Muscle of leg (tissue), 16 donors: ENCODE results near the gene SKI. TPM values are rescaled to one million over a fixed set of nuclear protein-coding genes. Genes with fewer than 3 reads are reported as not detected.

Source experiments
- DNase-seq: peaks from one replicate; pipeline ENCODE4 v3.0.0; 2013
- H3K27ac ChIP-seq: one replicate; pipeline ENCODE4 v1.5.1; 2013; ENCODE audit warnings: mild to moderate bottlenecking, low read length, control low read depth
- H3K27me3 ChIP-seq: one replicate; pipeline ENCODE4 v1.6.1; 2013; ENCODE audit warnings: low read length; ENCODE audit not compliant: control insufficient read depth, insufficient read depth
- H3K36me3 ChIP-seq: one replicate; pipeline ENCODE4 v1.6.1; 2013; ENCODE audit warnings: low read length; ENCODE audit not compliant: control insufficient read depth, insufficient read depth
- H3K4me1 ChIP-seq: one replicate; pipeline ENCODE4 v1.6.1; 2013; ENCODE audit warnings: low read length; ENCODE audit not compliant: control insufficient read depth, insufficient read depth
- H3K4me3 ChIP-seq: one replicate; pipeline ENCODE4 v1.5.1; 2013; ENCODE audit warnings: low read length, control low read depth
- H3K9me3 ChIP-seq: replicated peaks from 2 replicates; pipeline ENCODE4 v1.6.1; 2013; ENCODE audit warnings: low read depth, low read length; ENCODE audit not compliant: control insufficient read depth
- WGBS: methylation state at CpG from one replicate; pipeline ENCODE4 v1.1.5; 2013; ENCODE audit warnings: missing lambda C conversion rate; ENCODE audit not compliant: insufficient coverage; 5-methylcytosine and 5-hydroxymethylcytosine counted together
- long read RNA-seq, 11 donors: transcript quantifications; one replicate each; lab custom pipeline, GENCODE V29; 2026
- polyA plus RNA-seq, 8 donors: library from polyadenylated mRNA; unstranded; fragments of 120-200 nt; gene quantifications; one replicate each; pipeline versions ENCODE4 v1.2.1 to v1.2.3, GENCODE V29; 2013; ENCODE audit warnings: inconsistent platforms in 1 of 8, low replicate concordance in 1 of 8; ENCODE audit not compliant: insufficient read length in 8 of 8, insufficient read depth in 1 of 8
- total RNA-seq: library from RNA; stranded (reverse); fragments of 120-200 nt; gene quantifications from one replicate; pipeline ENCODE4 v1.2.4, GENCODE V29; 2013

Gene SKI
- 16.8 TPM for total RNA-seq
- 10 to 100 TPM; 49.7 to 83.2 (median 66.5) TPM for polyA plus RNA-seq
- long read RNA-seq, donor 1, full-length matches to known transcripts = 5 of 5 reads
- long read RNA-seq, donor 1, partial matches to known transcripts = 0 of 5 reads
- long read RNA-seq, donor 1, other reads (novel, unspliced or antisense) = 0 of 5 reads
- long read RNA-seq, donor 2 = 0 reads
- long read RNA-seq, donor 3, full-length matches to known transcripts = 5 of 21 reads
- long read RNA-seq, donor 3, partial matches to known transcripts = 5 of 21 reads
- long read RNA-seq, donor 3, other reads (novel, unspliced or antisense) = 11 of 21 reads
- long read RNA-seq, donor 4, full-length matches to known transcripts = 7 of 26 reads
- long read RNA-seq, donor 4, partial matches to known transcripts = 19 of 26 reads
- long read RNA-seq, donor 4, other reads (novel, unspliced or antisense) = 0 of 26 reads
- long read RNA-seq, donor 5, full-length matches to known transcripts = 7 of 32 reads
- long read RNA-seq, donor 5, partial matches to known transcripts = 25 of 32 reads
- long read RNA-seq, donor 5, other reads (novel, unspliced or antisense) = 0 of 32 reads
- long read RNA-seq, donor 6, full-length matches to known transcripts = 4 of 9 reads
- long read RNA-seq, donor 6, partial matches to known transcripts = 5 of 9 reads
- long read RNA-seq, donor 6, other reads (novel, unspliced or antisense) = 0 of 9 reads
- long read RNA-seq, donor 7, full-length matches to known transcripts = 2 of 2 reads
- long read RNA-seq, donor 7, partial matches to known transcripts = 0 of 2 reads
- long read RNA-seq, donor 7, other reads (novel, unspliced or antisense) = 0 of 2 reads
- long read RNA-seq, donor 8, partial matches to known transcripts = 9 of 9 reads
- long read RNA-seq, donor 8, other reads (novel, unspliced or antisense) = 0 of 9 reads
- long read RNA-seq, donor 9, full-length matches to known transcripts = 1 of 13 reads
- long read RNA-seq, donor 9, partial matches to known transcripts = 12 of 13 reads
- long read RNA-seq, donor 9, other reads (novel, unspliced or antisense) = 0 of 13 reads
- long read RNA-seq, donor 10, partial matches to known transcripts = 6 of 6 reads
- long read RNA-seq, donor 10, other reads (novel, unspliced or antisense) = 0 of 6 reads
- long read RNA-seq, donor 11, full-length matches to known transcripts = 2 of 2 reads
- long read RNA-seq, donor 11, partial matches to known transcripts = 0 of 2 reads
- long read RNA-seq, donor 11, other reads (novel, unspliced or antisense) = 0 of 2 reads

DNA sequence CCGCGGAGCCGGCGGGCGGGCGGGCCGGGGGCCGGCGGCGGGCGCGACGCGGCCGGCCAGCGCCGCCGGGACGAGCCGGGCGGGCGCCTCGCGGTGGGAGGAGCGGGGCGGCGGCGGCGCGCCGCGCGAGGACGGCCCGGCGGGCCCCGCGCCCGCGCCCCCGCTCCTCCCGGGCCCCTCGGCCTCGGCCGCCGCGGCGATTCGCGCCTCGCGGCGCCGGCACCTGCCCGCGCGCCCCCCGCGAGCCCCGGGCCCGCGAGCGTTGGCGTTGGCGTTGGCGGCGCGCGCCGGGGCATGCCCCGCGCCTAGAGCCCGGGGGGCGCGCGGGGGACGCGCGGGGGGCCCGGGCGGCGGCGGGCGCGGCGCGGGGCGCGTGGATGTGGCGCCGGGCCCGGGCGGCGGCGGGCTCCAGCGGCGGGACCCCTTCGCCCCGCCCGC is at the start of gene SKI:
Gene SKI, plus strand, starts transcription at position 163 of the 438 bp plus-strand sequence. CDS start 448 bp downstream, outside the sequence.
- H3K36me3 ChIP-seq = peaks cover 3% of the 10 kb centered on the region
- no peak for DNase-seq
- H3K9me3 ChIP-seq = no peaks in the 10 kb centered on the region
- peak within 1 kb of the TSS; percentile 96 for H3K27ac ChIP-seq
- H3K27me3 ChIP-seq = no peaks in the 10 kb centered on the region
- H3K4me3 ChIP-seq = peak within 1 kb of the TSS; percentile 77
- peaks cover 50% of the 10 kb centered on the region for H3K4me1 ChIP-seq
- under 1% methylated on average over 100 of the region's 100 CpGs for WGBS

DNA sequence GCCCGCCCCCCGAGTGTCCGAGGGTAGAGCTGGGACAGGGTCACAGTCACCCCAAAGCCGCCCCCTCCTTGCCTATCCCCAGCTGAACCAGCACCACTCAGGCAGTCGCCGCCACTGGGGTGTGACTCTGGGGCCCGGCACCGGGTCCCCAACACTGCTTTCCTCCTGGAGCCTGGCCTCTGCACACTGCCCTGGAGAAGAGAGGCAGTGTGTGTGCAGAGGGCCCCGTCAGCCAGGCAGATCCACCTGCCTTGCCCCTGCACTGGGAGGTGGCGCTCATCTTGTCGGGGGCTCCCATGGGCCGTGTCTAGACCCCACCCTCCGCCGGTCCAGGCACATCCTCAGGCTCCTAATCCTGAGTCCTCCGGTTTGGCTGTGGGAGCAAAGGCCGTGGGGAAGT is 49.2 kb upstream of the SKI start:
- no peak overlapping the region for H3K4me3 ChIP-seq
- H3K27me3 ChIP-seq = no peaks in the 10 kb centered on the region
- peaks cover 26% of the 10 kb centered on the region for H3K4me1 ChIP-seq
- 83% methylated on average over 6 of the region's 16 CpGs for WGBS
- H3K27ac ChIP-seq = no peak overlapping the region
- no peak for DNase-seq
- H3K9me3 ChIP-seq = no peaks in the 10 kb centered on the region
- H3K36me3 ChIP-seq = peaks cover 4% of the 10 kb centered on the region

DNA sequence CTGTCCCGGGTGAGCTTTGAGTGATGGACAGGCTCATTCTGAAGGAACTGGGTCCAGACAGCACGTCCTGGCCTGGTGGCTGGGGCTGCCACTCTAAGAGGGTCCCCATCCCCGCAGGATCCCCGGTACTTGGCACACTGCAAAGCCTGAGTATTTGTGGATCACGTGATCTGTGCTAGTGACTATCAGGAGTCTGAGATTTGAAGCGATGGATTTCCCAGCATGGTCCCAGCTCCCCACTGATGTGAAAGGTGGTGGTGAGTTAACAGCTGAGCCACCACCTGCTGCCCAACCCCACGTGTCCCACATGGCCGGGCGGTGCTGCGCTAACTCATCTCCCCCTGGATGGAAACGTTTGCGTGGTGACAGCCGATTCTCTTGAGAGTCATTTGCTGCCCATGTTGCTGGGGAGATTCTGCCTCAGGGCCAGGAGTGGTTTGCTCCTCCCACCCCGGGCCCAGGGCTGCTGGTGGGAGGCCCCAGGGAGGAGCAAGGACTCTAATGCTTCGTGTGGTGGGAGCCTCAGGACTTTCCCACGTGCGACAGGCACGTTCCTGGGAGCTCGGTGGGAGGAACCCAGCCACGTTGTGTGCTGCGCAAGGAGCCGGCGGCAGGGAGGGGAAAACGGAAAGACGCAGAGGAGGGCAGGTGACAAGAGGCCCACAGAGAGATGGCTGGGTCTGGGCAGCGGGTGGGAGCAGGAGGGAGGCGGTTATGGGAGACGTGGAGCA is 48.7 kb upstream of the SKI start:
- Histone ChIP-seq H3K4me1 (peaks cover 22% of the 10 kb centered on the region), H3K27me3 (no peaks in the 10 kb centered on the region), H3K27ac (peak overlapping the region; percentile 29), H3K9me3 (no peaks in the 10 kb centered on the region), H3K4me3 (no peak overlapping the region), H3K36me3 (peaks cover 5% of the 10 kb centered on the region)
- 61% methylated on average over 24 of the region's 28 CpGs for WGBS
- DNase-seq = no peak

DNA sequence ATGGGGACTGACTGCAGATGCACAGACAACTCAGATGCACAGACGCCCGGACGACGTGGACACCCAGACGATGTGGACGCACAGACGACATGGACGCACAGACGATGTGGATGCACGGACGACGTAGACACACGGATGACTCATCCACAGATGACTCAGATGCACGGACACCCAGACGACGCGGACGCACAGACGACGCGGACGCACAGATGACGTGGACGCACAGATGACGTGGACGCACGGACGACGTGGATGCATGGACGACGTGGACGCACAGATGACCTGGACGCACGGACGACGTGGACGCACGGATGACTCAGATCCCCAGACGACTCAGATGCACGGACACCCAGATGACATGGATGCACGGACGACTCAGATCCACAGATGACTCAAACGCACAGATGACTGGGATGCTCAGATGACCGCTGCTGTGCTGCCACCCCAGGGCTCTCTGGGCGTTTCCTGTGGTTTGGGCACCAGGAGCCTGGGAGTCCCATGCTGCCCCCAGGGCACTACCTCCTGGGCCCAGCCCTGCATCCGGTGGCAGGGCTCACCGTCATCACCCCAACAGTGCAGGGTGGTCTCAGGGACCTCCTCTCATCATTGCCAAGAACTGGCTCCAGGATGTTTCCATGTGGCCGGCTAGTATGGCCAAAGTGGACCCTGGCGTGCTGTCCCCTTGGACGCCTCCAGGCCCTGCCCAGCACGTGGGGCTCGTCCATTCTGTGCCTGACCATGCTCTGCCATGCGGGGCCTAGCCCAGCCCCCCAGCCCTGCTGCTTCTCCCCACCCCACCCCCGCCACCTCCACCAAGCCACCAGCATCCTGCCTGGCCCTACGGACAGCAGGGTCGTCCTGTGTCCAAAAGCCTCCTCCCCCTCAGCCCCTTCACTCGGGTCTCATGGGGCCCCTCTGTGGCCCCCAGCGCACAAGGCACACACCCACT is 47.5 kb upstream of the SKI start:
- Histone ChIP-seq H3K4me3 (no peak overlapping the region), H3K4me1 (peaks cover 16% of the 10 kb centered on the region), H3K9me3 (no peaks in the 10 kb centered on the region), H3K36me3 (peaks cover 12% of the 10 kb centered on the region), H3K27ac (no peak overlapping the region), H3K27me3 (no peaks in the 10 kb centered on the region)
- 90% methylated on average over 54 of the region's 58 CpGs for WGBS
- no peak for DNase-seq

DNA sequence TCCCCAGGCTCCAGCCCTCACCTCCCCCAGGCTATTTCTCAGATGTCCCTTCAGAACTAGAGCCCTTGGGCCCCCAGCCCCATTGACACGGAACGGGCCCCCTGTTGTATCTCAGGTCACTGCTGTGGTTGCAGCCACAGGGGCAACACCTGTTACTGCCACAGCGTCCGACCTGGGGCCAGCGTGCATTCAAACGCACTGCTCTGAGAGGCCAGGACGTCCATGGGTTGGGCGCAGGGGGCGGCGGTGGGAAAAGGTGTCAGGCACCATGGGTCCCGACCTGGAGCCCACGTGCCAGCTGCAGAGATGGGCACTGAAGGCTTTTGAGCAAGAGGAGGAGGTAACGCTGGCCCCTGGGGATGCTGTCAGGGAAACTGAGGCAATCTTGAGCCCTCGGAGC is 46.8 kb upstream of the SKI start:
- DNase-seq = no peak
- Histone ChIP-seq H3K36me3 (peaks cover 12% of the 10 kb centered on the region), H3K9me3 (no peaks in the 10 kb centered on the region), H3K4me1 (peaks cover 16% of the 10 kb centered on the region), H3K4me3 (no peak overlapping the region), H3K27ac (no peak overlapping the region), H3K27me3 (no peaks in the 10 kb centered on the region)
- WGBS = 92% methylated on average over 14 of the region's 14 CpGs

DNA sequence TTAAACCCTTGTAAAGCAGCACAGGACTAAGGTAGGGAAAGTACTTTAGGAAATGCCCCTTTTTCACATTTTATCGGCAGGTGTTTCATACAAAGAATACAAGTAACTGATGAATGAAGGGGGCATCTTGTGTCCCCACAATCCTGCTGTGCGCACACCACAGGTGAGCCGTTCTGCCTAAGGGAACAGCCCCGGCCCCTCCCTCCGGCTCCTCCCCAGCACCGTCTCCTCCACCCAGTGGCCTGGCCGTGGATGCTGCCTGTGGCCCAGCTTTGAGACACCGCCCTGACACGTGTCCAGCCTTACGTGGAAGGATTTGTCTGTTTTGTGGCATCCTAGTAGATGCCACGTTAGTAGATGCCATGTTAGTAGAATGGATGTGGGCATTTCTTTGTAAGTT is 46.4 kb upstream of the SKI start:
- Histone ChIP-seq H3K27me3 (no peaks in the 10 kb centered on the region), H3K4me3 (no peak overlapping the region), H3K9me3 (no peaks in the 10 kb centered on the region), H3K36me3 (peaks cover 16% of the 10 kb centered on the region), H3K4me1 (peaks cover 16% of the 10 kb centered on the region), H3K27ac (no peak overlapping the region)
- WGBS = 84% methylated on average over 7 of the region's 11 CpGs
- no peak for DNase-seq

DNA sequence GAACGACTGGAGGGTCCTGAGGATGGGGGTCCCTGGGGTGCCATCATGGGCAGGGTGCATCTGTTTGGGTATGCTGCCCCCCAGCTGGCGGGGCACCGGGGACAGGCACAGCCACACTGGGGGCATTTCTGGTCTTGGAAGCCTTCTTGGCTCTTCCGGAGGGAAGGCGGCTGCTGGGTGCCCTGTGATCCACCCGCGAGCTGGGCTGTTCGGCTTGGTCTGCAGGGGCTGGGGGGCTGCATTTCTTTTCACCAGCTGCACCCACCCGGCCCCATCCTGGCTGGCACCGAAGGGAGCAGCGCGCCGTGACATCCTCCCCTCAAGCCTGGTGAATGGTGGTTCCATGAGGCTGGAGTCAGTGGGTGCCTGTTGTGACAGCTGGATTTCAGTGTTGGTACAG is 45.7 kb upstream of the SKI start:
- no peak for DNase-seq
- H3K4me1 ChIP-seq = peaks cover 16% of the 10 kb centered on the region
- WGBS = 89% methylated on average over 12 of the region's 13 CpGs
- peaks cover 16% of the 10 kb centered on the region for H3K36me3 ChIP-seq
- H3K27ac ChIP-seq = no peak overlapping the region
- no peaks in the 10 kb centered on the region for H3K9me3 ChIP-seq
- no peaks in the 10 kb centered on the region for H3K27me3 ChIP-seq
- H3K4me3 ChIP-seq = no peak overlapping the region

DNA sequence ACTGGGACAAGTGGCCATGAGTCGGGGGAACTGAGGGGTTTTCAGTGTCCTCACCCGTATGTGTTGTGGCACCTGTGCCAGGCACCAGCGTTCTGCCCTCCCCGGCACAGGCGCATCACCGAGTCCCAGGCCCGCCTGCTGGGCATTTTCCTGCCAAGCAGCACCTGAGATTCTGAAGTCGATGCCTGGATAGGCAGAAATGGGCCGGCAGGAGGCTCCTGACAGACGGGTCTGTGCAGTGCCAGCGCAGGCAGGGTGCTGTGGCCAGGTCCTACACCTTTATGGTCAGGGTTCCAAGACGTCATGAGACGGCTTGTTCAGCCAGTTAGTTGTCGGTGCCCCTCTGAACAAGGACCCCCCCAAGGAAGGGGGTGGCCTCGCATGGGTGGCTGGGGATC is 44.2 kb upstream of the SKI start:
- Histone ChIP-seq H3K27ac (no peak overlapping the region), H3K4me1 (peaks cover 15% of the 10 kb centered on the region), H3K36me3 (peaks cover 16% of the 10 kb centered on the region), H3K27me3 (no peaks in the 10 kb centered on the region), H3K9me3 (no peaks in the 10 kb centered on the region), H3K4me3 (no peak overlapping the region)
- DNase-seq = no peak
- WGBS = 90% methylated on average over 15 of the region's 15 CpGs
